GM23338 (cell line): Measurements from ENCODE around the gene AGAP1.

ENCODE experiments used
- CREB1 ChIP-seq: fragments of 250-450 bp; sonication (Bioruptor Pico); IDR thresholded peaks from 2 replicates; pipeline ENCODE4 v1.5.0; 2020; ENCODE audit warnings: low read depth, mild to moderate bottlenecking, moderate library complexity
- CTCF ChIP-seq, 2 experiments: fragments of 200-600 bp in 1 of 2; sonication (generic) in 1 of 2; conservative IDR thresholded peaks; 2 replicates each; pipeline versions ENCODE4 v1.5.1 to v1.6.1; 2016 to 2017; ENCODE audit warnings: antibody characterized with exemption in 2 of 2, low read depth in 2 of 2, mild to moderate bottlenecking in 2 of 2, moderate library complexity in 1 of 2
- ETS1 ChIP-seq: IDR thresholded peaks from 2 replicates; pipeline ENCODE4 v1.6.1; 2016; ENCODE audit warnings: antibody characterized with exemption
- EZH2 ChIP-seq: fragments of 200-600 bp; sonication (generic); IDR thresholded peaks from one replicate; pipeline ENCODE4 v1.8.0; 2017; ENCODE audit warnings: antibody characterized with exemption, mild to moderate bottlenecking, low read depth; ENCODE audit not compliant: unreplicated experiment
- EZH2phosphoT487 ChIP-seq: fragments of 200-600 bp; sonication (generic); IDR thresholded peaks from one replicate; pipeline ENCODE4 v1.8.1; 2018; ENCODE audit warnings: antibody characterized with exemption; ENCODE audit not compliant: unreplicated experiment
- JUNB ChIP-seq: IDR thresholded peaks from one replicate; pipeline ENCODE4 v1.6.1; 2016; ENCODE audit warnings: antibody characterized with exemption; ENCODE audit not compliant: unreplicated experiment
- POLR2AphosphoS5 ChIP-seq: IDR thresholded peaks from 2 replicates; pipeline ENCODE4 v1.6.1; 2016; ENCODE audit warnings: antibody characterized with exemption, low read depth
- REST ChIP-seq: IDR thresholded peaks from one replicate; pipeline ENCODE4 v1.6.1; 2018; ENCODE audit warnings: antibody characterized with exemption; ENCODE audit not compliant: unreplicated experiment
- ZNF331 ChIP-seq: fragments of 250-450 bp; sonication (Bioruptor Pico); IDR thresholded peaks from 2 replicates; pipeline ENCODE4 v1.5.0; 2020; ENCODE audit warnings: low read depth, mild to moderate bottlenecking, moderate library complexity
- TF ChIP-seq, protein P1 (sequence below): fragments of 250-450 bp; sonication (Bioruptor Pico); IDR thresholded peaks from 2 replicates; pipeline ENCODE4 v1.5.0; 2020; ENCODE audit warnings: mild to moderate bottlenecking, moderate library complexity

DNA sequence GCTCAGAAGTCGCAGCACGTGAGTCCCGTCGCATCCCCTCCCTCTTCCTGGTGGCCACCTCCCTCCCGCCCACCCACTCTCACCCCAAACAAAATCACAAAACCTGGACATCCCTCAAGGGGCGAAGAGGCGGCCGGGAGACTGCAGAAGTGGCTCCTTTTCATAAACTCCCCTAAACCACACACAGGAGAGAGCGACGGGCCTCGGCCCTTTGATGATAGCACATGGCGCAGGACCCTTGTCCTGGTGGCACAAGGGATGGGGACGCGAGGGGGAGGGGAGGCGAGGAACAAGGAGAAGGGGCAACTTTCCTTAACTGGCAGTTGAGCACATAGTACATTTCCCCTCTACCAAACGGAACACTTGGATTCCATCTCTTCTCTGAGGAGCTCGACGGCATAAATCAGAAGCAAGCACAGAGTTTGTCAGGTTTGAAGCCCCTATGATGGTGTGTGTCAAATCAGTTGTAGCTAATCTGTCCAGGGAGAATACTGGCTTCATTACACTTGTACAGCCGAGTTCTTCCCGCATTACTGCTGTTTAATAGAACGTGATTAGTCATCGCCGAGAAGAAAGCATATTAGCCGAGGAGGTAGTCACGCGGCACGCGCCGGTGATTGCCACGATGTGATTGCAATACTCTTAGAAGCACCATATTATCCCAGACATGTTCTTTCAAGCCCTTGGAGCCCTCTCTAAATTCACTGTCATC, 630.5 kb downstream of the AGAP1 start:
- TF ChIP-seq EZH2 (no peak), CTCF (conservative IDR thresholded peaks at IDR 0.05; ENCODE audit: low read depth in 2 of 2) (no peak), JUNB (no peak), EZH2phosphoT487 (no peak), ZNF331 (CRISPR knock-in tag) (no peak), ETS1 (no peak), REST (no peak), POLR2AphosphoS5 (no peak), CREB1 (CRISPR knock-in tag) (no peak)
- TF ChIP-seq, protein P1, sequence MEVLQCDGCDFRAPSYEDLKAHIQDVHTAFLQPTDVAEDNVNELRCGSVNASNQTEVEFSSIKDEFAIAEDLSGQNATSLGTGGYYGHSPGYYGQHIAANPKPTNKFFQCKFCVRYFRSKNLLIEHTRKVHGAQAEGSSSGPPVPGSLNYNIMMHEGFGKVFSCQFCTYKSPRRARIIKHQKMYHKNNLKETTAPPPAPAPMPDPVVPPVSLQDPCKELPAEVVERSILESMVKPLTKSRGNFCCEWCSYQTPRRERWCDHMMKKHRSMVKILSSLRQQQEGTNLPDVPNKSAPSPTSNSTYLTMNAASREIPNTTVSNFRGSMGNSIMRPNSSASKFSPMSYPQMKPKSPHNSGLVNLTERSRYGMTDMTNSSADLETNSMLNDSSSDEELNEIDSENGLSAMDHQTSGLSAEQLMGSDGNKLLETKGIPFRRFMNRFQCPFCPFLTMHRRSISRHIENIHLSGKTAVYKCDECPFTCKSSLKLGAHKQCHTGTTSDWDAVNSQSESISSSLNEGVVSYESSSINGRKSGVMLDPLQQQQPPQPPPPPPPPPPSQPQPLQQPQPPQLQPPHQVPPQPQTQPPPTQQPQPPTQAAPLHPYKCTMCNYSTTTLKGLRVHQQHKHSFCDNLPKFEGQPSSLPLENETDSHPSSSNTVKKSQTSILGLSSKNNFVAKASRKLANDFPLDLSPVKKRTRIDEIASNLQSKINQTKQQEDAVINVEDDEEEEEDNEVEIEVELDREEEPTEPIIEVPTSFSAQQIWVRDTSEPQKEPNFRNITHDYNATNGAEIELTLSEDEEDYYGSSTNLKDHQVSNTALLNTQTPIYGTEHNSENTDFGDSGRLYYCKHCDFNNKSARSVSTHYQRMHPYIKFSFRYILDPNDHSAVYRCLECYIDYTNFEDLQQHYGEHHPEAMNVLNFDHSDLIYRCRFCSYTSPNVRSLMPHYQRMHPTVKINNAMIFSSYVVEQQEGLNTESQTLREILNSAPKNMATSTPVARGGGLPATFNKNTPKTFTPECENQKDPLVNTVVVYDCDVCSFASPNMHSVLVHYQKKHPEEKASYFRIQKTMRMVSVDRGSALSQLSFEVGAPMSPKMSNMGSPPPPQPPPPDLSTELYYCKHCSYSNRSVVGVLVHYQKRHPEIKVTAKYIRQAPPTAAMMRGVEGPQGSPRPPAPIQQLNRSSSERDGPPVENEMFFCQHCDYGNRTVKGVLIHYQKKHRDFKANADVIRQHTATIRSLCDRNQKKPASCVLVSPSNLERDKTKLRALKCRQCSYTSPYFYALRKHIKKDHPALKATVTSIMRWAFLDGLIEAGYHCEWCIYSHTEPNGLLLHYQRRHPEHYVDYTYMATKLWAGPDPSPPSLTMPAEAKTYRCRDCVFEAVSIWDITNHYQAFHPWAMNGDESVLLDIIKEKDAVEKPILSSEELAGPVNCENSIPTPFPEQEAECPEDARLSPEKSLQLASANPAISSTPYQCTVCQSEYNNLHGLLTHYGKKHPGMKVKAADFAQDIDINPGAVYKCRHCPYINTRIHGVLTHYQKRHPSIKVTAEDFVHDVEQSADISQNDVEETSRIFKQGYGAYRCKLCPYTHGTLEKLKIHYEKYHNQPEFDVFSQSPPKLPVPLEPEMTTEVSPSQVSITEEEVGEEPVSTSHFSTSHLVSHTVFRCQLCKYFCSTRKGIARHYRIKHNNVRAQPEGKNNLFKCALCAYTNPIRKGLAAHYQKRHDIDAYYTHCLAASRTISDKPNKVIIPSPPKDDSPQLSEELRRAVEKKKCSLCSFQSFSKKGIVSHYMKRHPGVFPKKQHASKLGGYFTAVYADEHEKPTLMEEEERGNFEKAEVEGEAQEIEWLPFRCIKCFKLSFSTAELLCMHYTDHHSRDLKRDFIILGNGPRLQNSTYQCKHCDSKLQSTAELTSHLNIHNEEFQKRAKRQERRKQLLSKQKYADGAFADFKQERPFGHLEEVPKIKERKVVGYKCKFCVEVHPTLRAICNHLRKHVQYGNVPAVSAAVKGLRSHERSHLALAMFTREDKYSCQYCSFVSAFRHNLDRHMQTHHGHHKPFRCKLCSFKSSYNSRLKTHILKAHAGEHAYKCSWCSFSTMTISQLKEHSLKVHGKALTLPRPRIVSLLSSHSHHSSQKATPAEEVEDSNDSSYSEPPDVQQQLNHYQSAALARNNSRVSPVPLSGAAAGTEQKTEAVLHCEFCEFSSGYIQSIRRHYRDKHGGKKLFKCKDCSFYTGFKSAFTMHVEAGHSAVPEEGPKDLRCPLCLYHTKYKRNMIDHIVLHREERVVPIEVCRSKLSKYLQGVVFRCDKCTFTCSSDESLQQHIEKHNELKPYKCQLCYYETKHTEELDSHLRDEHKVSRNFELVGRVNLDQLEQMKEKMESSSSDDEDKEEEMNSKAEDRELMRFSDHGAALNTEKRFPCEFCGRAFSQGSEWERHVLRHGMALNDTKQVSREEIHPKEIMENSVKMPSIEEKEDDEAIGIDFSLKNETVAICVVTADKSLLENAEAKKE (CRISPR knock-in tag) = no peak
